ENCODE results near the gene ZNF787. TPM values are rescaled to one million over a fixed set of nuclear protein-coding genes. Genes with fewer than 3 reads are reported as not detected.
"Not testable (repeated sequence)": the region's sequence is repeated elsewhere in the genome, so short reads cannot be mapped to it uniquely, and the experiment has no call there.

ZNF787 gene
- total and polyA plus RNA-seq, 7 donors: 27.3 to 62.7 (median 53.5) TPM

GRCh38 chr19:56099638-56100539 is 21.2 kb downstream of the ZNF787 start:
- no peaks in the 10 kb centered on the region for H3K9me3 ChIP-seq
- no peak overlapping the region for H3K4me3 ChIP-seq
- peak in 1 of 4 donors; percentile 19 for ATAC-seq
- peaks cover 0 to 25% of the 10 kb centered on the region in 2 donors for H3K36me3 ChIP-seq (ENCODE audit: insufficient read depth in 1 of 2, low read depth in 1 of 2)
- no peak for DNase-seq
- H3K4me1 ChIP-seq: peaks cover 3% of the 10 kb centered on the region
- WGBS, 3 donors: 89 to 92% (median 91%) methylated on average over 27 to 31 of the region's 31 CpGs
- intact Hi-C loops (cut with DNase I): no loop called here
- H3K27ac ChIP-seq: no peak overlapping the region
- no peaks in the 10 kb centered on the region for H3K27me3 ChIP-seq (ENCODE audit: insufficient read depth in 3 of 3, low read length in 2 of 3)
- TF ChIP-seq CTCF (IDR thresholded peaks at IDR 0.05): no peak

- no peak overlapping the region for H3K4me3 ChIP-seq
- TF ChIP-seq CTCF (IDR thresholded peaks at IDR 0.05): no peak
- 91 to 99% (median 94%) methylated on average over 28 to 34 of the region's 34 CpGs for WGBS, 3 donors
- H3K36me3 ChIP-seq (ENCODE audit: insufficient read depth in 1 of 2, low read depth in 1 of 2): peaks cover 0 to 25% of the 10 kb centered on the region in 2 donors
- DNase-seq: no peak
- intact Hi-C loops (cut with DNase I): no loop called here
- no peak overlapping the region for H3K27ac ChIP-seq
- H3K4me1 ChIP-seq: no peaks in the 10 kb centered on the region
- no peaks in the 10 kb centered on the region for H3K27me3 ChIP-seq (ENCODE audit: insufficient read depth in 3 of 3, low read length in 2 of 3)
- H3K9me3 ChIP-seq: no peaks in the 10 kb centered on the region
- ATAC-seq: no peak
These were observed 22.1 kb downstream of the ZNF787 start for GRCh38 chr19:56098731-56099568.

- H3K27me3 ChIP-seq (ENCODE audit: insufficient read depth in 3 of 3, low read length in 2 of 3); H3K4me1 ChIP-seq; DNase-seq; ATAC-seq; H3K4me3 ChIP-seq; H3K27ac ChIP-seq; H3K9me3 ChIP-seq; intact Hi-C loops (cut with DNase I): not testable (repeated sequence)
- peaks cover 0 to 25% of the 10 kb centered on the region in 2 donors for H3K36me3 ChIP-seq (ENCODE audit: insufficient read depth in 1 of 2, low read depth in 1 of 2)
- WGBS, 3 donors: 94 to 97% (median 96%) methylated on average over 13 to 21 of the region's 21 CpGs
These were observed 22.9 kb downstream of the ZNF787 start for GRCh38 chr19:56098237-56098636.

- Histone ChIP-seq H3K9me3 (no peaks in the 10 kb centered on the region), H3K27me3 (ENCODE audit: insufficient read depth in 3 of 3, low read length in 2 of 3) (no peaks in the 10 kb centered on the region), H3K4me3 (no peak overlapping the region), H3K27ac (no peak overlapping the region), H3K4me1 (no peaks in the 10 kb centered on the region), H3K36me3 (ENCODE audit: insufficient read depth in 1 of 2, low read depth in 1 of 2) (peaks cover 0 to 24% of the 10 kb centered on the region in 2 donors)
- intact Hi-C loops (cut with DNase I): no loop called here
- 82 to 91% (median 87%) methylated on average over 7 of the region's 7 CpGs for WGBS, 3 donors
- DNase-seq (no peak), ATAC-seq (no peak)
- TF ChIP-seq CTCF (IDR thresholded peaks at IDR 0.05): no peak
These were observed 23.3 kb downstream of the ZNF787 start for GRCh38 chr19:56097776-56098175.

GRCh38 chr19:56097306-56097705 is 23.8 kb downstream of the ZNF787 start:
- no peaks in the 10 kb centered on the region for H3K27me3 ChIP-seq (ENCODE audit: insufficient read depth in 3 of 3, low read length in 2 of 3)
- no peak overlapping the region for H3K4me3 ChIP-seq
- no peaks in the 10 kb centered on the region for H3K9me3 ChIP-seq
- intact Hi-C loops (cut with DNase I): no loop called here
- H3K27ac ChIP-seq: no peak overlapping the region
- DNase-seq (no peak), ATAC-seq (no peak)
- H3K4me1 ChIP-seq: no peaks in the 10 kb centered on the region
- TF ChIP-seq CTCF (IDR thresholded peaks at IDR 0.05): no peak
- peaks cover 0 to 20% of the 10 kb centered on the region in 2 donors for H3K36me3 ChIP-seq (ENCODE audit: insufficient read depth in 1 of 2, low read depth in 1 of 2)
- WGBS, 3 donors: 65 to 81% (median 77%) methylated on average over 23 of the region's 23 CpGs
